Right lobe of liver (tissue), 4 donors: ENCODE measurements around the gene CDC42EP4.

Experiments
- CTCF ChIP-seq, 4 donors: fragments of 200-600 bp in 3 of 4; fragments of 450-650 bp in 1 of 4; IDR thresholded peaks; one replicate each; pipeline versions ENCODE4 v1.5.1 to v1.8.0; 2016 to 2022; ENCODE audit warnings: antibody characterized with exemption in 4 of 4, mild to moderate bottlenecking in 2 of 4
- POLR2A ChIP-seq: fragments of 450-650 bp; IDR thresholded peaks from one replicate; pipeline ENCODE4 v1.6.1; 2017; ENCODE audit warnings: antibody characterized with exemption, mild to moderate bottlenecking
- donor health status: DM: no; HTN: no; CAD: no.
- donor health status: DM: no; HTN: no; CAD: no.
- donor health status: DM: no; HTN: yes; CAD: no.

- no peak for TF ChIP-seq CTCF (IDR thresholded peaks at IDR 0.05)
- no peak for TF ChIP-seq POLR2A
Measured at GRCh38 chr17:73343168-73343634, 31.4 kb upstream of the CDC42EP4 start.
